HG02571 (cell line): ENCODE data around the gene CCND1.
A peak's percentile ranks its signal among the peaks of the same experiment; 100 is the strongest.

Experiments
- ATAC-seq: cut with Tn5 transposase; IDR thresholded peaks from one replicate; pipeline ENCODE4 v1.9.1; 2021; ENCODE audit warnings: mild to moderate bottlenecking, moderate library complexity; ENCODE audit not compliant: unreplicated experiment

The CCND1 gene

DNA sequence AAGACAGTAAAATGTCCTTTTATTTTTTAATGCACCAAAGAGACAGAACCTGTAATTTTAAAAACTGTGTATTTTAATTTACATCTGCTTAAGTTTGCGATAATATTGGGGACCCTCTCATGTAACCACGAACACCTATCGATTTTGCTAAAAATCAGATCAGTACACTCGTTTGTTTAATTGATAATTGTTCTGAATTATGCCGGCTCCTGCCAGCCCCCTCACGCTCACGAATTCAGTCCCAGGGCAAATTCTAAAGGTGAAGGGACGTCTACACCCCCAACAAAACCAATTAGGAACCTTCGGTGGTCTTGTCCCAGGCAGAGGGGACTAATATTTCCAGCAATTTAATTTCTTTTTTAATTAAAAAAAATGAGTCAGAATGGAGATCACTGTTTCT, 1.1 kb upstream of the CCND1 start:
- no peak for ATAC-seq

DNA sequence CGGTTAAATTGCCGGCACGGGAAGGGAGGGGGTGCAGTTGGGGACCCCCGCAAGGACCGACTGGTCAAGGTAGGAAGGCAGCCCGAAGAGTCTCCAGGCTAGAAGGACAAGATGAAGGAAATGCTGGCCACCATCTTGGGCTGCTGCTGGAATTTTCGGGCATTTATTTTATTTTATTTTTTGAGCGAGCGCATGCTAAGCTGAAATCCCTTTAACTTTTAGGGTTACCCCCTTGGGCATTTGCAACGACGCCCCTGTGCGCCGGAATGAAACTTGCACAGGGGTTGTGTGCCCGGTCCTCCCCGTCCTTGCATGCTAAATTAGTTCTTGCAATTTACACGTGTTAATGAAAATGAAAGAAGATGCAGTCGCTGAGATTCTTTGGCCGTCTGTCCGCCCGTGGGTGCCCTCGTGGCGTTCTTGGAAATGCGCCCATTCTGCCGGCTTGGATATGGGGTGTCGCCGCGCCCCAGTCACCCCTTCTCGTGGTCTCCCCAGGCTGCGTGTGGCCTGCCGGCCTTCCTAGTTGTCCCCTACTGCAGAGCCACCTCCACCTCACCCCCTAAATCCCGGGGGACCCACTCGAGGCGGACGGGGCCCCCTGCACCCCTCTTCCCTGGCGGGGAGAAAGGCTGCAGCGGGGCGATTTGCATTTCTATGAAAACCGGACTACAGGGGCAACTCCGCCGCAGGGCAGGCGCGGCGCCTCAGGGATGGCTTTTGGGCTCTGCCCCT, 529 bp upstream of the CCND1 start:
- ATAC-seq = no peak

DNA sequence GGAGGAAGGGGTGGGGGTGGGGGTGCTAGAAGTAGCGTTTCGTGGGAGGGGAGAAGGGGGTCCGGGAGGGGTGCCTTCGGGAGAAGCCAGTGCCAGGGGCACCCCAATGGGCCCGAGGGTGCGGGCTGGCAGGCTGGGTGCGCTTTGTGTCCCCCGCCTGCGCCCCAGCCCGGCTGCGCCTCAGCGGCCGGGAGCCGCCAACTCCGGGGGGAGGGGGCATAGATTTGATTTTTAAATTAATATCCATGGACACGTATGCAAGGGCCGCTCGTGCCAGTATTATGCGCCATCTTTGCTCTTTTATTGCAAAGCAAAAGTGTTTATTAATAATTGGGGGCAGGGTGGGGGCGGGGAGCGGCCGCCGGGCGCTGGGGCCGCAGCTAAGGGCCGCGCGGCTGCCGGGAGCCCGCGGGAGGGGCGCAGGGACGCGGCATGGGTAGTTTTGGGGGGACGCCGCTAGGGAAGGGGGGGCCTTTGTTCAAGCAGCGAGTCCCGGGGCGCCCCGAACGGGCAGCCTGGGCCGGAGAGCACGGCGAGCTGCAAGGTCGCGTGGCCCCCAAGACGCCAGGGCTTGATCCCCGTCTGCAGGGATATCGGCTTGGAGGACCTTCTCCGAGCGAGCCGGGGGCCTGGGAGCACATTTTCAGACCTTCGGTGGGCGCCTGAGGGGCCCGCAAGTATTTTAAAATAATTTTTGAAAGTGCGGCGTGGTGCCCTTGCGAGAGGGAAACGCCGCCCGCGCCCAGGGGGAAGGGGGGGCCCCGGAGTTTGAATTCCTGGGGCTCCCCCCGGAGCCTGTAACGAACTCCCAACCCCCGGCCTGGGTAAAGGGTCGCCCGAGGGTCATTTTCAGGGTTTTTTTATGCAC, 959 bp downstream of the CCND1 start:
- no peak for ATAC-seq

DNA sequence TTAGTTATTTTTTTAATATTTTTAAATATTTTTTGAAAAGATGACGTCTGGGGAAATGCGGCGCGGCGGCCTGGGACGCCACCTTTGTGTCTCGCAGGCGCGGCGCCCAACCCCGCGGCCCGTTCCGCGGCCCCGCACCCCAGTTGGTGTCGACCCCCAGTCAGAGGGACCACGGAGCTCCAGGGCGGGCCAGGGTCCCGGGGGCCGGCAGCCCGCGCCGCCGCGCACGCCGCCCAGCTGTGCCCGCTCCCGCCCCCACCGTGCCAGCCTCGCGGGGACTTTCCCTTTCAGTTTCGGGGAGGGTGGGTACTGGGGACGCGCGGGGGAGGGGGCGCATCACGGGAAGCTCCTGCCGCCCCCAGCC, 1.6 kb downstream of the CCND1 start:
- no peak for ATAC-seq

DNA sequence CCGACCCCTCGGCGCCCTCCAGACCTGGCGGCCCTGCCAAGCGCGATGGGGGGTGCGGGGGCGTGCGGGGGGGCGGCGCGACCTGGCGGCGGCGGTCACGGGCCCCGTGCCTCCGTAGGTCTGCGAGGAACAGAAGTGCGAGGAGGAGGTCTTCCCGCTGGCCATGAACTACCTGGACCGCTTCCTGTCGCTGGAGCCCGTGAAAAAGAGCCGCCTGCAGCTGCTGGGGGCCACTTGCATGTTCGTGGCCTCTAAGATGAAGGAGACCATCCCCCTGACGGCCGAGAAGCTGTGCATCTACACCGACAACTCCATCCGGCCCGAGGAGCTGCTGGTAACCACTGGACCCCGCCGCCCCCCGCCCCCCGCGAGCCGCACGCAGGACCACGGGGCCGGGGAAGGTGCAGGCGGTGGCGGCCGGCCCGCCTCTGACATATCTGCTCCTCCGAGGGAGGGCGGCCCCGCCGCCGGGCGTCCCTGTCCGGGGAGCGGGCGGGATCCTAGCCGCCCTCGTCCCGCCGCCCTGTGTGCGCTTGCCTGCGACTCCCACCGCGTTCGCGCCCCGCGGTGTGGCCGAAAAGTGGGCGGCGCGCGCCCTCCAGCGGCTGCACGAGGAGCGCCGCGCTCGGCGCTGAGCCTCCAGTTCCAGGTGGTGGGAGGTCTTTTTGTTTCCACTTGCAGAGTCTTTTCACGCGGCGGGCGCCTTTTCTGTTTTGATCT, 2.1 kb downstream of the CCND1 start:
- ATAC-seq = peak; percentile 55

DNA sequence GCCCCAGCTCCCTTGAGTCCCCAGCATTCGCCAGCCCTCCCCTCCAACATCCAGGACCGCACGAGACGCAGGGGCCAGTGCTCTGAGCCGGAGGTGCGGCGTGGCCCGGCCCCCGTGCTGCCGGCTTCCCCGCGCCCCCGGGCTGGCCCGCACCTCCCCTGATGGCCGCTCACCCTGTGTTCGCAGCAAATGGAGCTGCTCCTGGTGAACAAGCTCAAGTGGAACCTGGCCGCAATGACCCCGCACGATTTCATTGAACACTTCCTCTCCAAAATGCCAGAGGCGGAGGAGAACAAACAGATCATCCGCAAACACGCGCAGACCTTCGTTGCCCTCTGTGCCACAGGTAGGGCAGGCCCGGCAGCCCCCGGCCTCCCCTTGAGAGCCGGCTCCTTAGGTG, 2.7 kb downstream of the CCND1 start:
- no peak for ATAC-seq

DNA sequence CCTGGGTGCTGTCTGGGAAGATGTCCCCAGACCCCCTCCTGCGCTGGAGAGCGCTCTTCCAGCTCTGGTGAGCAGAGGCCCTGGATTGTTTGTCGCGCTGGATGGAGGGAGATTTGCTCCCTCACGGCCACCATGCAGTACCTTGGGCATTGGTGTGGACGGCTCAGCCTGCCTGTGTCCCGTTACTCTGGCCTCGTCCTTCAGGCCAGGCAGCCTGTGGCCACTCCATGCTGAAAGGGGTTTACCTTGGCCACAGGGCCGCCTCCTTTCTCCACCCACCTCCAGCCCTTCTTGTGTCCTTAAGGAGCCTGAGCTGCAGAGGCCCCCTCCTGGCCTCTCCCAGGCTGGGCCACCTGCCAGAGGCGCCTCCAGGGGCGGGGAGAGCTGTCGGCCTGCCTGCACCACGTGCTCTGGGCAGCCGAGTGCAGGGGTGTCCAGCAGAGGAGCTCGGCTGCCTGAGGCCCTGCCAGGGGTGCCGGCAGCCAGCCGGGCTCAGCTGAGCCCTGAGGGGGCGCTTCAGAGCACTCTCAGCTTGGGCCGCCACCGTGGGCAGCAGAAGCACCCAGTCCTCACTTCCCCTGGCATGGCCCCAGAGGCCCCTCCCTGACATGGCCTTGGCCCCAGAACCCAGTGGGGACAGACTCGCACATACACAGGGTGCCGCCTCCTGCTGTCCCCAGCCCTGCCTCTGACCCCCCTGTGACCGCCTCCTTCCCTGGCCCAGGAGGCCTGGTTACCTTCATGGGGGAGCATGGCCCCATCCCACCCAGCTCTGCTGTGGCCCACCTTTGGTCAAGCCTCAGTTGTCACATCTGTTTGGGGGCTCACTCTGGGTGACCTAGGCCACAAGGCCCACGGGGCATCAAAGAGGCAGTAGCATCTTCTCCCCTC, 3.4 kb downstream of the CCND1 start:
- no peak for ATAC-seq

DNA sequence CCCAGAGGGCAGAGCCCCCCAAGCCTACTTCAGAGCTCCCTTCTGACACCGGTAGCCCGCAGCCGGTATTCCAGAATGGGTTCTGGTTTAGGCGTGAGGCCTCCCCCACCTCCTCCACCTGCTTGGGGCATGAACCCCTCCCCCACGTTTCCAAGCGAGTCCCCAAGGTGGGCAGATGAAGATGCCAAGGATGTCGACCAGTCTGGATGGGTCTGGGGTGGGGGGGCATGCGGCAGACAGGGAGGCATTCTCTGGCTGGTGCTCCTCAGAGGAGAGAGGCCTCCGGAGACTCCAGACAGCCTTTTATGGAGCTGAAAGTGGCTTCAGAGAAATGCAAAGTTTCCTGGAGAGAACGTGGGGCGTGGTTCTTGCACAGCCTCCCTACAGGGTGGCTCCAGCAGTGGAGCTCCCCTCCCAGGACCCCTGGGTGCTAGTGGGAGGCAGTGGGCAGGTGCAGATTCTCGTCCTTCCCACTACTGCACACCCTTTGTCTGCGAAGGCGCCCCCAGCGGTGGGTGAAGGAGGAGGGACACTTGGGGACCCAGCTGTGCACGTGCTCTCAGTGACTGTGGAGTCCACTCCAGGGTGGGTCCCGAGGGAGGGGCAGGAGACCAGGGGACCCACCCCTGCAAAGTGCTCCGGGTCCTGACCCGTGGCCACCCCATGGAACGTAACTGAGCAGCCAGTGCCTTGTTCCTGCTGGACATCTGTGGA, 4.2 kb downstream of the CCND1 start:
- no peak for ATAC-seq

DNA sequence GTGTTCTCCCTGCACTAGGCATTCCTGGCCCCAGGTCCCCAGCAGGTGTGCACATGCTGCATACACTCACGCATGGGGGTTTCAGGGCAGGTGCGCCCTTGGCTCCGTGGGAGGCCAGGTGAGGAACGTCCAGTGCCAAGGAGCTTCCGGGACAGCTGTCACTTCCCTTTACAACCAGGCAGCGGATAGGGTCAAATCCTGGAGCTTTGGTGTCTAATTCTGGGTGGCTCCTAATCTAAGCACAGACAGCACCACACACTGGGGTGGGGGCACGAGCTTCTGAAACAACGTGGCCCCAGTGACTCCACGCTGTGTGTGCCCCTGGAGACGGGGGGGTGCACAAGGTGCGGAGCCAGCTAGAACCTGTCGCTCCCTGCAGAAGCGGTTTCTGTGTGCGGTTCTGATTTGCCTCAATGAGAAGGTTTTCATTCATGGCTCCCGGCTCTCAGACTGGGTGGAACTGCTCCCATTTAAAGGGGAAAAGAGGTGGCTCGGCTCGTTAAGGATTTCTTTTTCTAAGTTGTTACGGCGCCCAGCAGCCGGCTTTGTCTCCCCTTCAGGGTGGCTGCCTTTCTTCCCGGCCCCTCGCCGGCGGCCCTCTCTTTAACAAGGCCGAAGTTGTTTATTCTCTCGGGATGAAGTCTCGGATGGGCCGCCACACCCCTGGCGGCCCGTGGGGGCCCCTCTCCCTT, 5.0 kb downstream of the CCND1 start:
- no peak for ATAC-seq

DNA sequence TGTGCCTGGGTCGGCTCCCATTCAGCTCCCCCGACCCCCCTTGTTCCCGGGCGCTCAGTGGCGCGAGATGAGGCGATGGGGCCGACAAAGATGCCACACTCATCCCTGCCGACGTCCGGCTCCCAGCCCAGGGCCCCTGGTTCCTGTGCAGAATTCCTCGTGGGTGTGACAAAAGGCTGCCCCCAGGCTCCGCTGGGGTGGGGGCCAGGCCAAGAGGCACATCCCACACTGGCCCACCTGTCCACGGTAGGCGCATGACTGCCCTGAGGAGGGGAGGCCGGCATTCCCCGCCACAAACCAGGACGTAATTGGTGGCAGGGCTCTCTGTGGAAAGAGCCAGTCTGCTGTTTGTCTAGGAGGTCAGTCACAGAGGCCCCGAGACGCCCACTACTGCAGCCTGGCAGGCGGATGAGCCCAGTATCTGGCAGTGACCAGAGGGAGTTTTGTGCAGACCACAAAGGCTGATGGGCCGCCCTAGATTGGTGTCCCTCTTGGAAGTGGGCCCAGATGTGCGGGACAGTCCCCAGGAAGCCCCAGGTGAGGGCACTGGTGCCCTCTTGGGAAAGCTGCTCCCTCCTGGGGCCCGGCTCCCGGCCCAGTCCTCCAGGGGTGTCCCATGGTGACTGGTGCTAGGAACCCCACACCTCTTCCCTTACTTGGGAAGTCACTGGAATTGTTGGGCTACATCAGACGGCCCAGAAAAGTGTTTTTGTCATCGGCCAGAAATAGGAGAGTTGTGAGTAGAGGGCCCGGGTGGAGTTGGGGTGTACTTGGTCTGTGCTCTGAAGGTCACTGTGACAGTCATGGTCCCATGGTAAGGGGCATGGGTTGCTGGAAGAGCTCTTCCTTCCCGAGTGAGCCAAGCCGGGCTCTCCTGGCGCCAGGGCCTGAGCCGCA, 5.8 kb downstream of the CCND1 start:
- ATAC-seq = no peak

DNA sequence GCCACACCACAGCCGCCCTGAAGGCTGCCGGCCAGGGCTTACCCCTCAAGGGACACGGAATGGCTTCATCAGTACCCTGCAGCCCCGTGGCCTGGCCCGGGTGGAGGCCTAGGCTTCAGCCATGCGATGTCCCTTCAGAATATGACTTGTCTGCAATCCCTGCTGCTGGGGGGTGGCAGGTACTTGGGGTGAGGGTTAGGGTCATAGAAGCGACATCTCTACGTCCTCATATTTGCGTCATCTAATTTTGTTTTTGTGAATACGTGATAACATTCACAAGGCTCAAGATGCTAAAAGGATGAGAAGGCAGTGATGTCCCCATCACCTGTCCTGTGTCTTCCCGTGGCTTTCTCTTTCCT, 6.4 kb downstream of the CCND1 start:
- ATAC-seq = no peak

DNA sequence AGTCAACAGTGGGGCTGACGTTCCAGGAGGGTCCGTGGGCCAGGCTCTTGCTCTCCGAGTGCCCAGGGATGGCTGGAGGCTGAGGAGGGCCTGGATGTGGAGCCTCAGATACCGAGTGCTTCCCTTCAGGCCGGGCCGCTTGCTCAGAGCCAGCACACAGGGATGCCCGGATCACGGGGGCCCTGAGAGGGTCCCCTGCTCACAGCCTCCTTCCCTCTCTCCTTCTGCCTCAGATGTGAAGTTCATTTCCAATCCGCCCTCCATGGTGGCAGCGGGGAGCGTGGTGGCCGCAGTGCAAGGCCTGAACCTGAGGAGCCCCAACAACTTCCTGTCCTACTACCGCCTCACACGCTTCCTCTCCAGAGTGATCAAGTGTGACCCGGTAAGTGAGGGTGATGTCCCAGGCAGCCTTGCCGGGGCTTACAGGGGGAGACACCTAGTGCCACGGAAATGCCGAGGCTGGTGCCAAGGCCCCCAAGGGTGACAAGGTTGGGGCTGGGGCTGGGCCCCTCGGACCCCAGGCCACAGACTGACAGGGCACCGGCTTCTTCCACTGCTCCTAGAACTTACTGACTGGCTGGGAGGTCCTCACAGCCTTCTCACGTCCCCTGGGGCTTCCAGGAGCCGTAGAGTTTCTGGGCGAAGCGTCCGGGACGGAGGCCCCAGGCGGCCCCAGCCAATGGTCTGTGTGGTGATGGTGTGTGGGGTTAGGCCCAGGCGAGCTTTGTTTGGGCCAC, 7.0 kb downstream of the CCND1 start:
- ATAC-seq = no peak

DNA sequence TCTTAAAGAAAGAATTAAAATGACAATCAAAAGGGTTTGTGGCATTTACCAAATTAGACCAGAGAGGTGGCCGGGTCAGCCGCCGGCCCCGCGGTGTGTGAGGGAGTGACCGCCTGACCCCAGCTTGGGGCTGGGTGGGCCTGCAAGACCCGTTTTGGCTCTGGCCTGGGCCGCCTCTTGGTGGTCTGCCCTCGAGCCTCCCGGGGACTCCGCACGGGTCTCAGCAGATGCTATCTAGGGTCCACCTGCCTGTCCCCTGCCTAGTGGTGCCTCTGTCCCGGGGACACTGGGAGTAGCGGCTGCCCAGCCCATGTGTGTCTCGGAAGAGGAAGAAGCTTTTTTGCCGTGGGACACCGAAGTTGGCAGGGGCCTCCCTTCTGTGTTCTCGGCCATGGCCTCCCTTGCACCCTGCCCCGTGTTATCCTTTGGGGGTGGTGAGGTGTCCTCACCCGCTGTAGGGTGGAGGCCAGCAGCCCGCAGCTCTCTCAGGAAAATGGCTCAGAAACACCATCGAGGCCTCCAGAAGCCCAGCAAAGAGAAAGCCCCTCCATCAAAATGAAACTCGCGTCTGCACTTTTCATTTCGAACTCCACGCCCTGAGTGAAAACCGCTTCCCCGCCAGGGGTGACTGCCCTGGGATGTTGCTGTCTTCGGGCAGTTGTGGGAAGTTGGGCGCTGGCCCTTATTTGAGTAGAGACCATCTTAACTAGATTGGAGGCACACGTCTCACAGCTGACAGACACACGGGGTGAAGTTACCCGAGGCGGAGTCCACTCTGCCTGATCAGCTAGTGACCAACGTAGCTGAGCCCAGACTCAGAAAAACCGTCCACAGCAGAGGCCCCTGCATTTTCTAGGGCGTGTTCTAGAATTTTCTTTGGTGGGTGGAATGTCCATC, 8.0 kb downstream of the CCND1 start:
- no peak for ATAC-seq

DNA sequence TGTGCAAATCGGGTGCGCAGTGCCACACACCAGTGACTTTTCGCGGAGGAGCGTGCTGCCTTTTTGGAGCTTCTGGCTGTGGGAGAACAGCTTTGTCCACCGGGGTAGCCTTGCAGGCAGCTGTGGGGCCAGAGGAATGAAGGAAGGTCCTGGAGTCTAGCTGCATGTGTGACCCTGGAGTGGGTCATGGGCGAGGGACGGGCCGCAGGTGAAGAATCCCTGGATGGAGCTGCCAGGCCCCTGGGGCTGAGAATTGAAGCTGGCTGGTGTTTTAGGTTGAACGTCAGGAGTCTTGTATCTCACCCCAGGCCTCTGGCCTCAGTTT, 8.6 kb downstream of the CCND1 start:
- ATAC-seq = no peak

DNA sequence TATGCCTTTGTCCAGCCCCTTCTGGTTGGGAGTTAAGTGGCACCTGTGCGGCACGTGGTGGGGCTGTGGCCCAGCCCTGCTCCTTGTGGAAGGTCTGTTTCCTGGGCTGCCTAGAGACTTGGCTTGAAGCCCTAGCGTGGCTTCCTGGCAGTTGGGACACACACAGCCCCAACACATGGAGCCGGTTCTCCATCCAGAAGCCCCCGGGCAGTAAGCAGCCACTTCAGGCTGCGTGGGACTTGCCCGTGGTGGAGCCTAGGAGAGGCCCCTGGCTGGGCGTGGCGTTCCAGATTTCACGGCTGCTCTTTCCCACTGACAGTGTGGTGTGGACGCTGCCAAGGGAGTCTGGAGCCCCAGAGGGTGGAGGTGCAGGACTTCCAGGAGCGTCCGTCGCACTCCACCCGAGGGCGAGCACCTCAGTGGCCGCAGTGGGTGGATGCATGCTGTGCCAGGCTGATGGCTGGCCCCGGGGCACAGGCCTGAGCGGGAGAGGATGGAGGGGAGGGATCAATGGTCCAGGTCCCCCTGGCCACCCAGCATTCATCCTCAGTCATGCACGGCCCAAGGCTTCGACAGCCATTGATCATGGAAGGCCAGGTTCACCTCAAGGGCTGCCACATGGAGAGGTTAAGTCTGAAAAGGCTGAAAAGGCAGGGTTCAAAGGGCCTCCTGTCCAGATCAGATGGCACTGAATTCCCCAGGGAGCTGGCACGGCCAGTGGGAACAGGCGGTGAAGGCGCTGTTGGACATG, 9.3 kb downstream of the CCND1 start:
- ATAC-seq = no peak

DNA sequence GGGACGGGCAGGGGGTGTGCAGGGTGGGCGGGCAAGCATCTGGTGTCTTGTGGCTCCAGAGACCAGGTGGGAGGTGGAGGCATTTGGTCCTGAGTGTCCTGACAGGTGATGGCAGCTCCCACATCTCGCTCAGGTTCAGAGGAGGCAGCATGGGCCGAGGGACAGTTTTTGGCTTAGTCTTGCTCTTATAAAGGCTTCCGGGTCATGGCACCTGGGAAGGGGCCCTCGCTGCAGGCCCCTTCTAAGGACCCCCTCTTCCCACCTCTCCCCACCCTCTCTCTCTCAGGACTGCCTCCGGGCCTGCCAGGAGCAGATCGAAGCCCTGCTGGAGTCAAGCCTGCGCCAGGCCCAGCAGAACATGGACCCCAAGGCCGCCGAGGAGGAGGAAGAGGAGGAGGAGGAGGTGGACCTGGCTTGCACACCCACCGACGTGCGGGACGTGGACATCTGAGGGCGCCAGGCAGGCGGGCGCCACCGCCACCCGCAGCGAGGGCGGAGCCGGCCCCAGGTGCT, 9.9 kb downstream of the CCND1 start:
- no peak for ATAC-seq
